Measurements from ENCODE around the gene RAB11FIP2.

DNA sequence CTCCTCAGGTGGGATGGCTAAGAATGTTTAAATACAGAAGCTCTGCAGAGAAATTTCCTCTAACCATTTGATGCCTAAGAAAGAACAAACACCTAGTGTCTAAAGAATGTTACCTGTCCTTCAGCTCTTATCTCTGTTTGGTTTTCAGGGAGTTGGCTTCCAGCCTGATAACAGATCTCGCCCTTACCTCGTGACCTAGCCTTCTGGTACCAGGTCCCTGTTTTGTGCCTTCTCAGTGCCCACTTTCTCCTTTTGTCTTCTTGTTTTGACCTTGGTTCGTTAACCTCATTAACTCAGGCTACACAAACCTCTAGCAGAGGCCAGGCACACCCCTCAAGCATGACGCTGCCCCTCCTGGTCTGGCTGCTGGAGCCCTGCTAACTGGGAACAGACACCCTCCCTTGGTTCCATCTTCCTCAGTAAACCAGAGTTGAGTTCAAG lies 16.1 kb upstream of the RAB11FIP2 start:
- TF ChIP-seq POLR2A (IDR thresholded peaks at IDR 0.05), result no peak
- no peak for TF ChIP-seq CTCF (IDR thresholded peaks at IDR 0.05)
- no peak for TF ChIP-seq POLR2AphosphoS5 (IDR thresholded peaks at IDR 0.05)

Data from breast epithelium (tissue), 3 donors.